SU-DHL-6 (cell line): ENCODE data around the gene TMEM239.

Experiments used
- EZH2phosphoT487 ChIP-seq: fragments of 200-600 bp; sonication (generic), shearing (Covaris generic); conservative IDR thresholded peaks from 2 replicates; pipeline ENCODE4 v1.6.1; 2018; ENCODE audit warnings: mild to moderate bottlenecking, antibody characterized with exemption, low read length, moderate library complexity, mixed read lengths
- TF ChIP-seq, protein P1 (sequence below): fragments of 200-600 bp; sonication (generic); IDR thresholded peaks from one replicate; pipeline ENCODE4 v1.5.1; 2017; ENCODE audit warnings: antibody characterized with exemption, mild to moderate bottlenecking, low read length, moderate library complexity; ENCODE audit not compliant: insufficient read depth, poor library complexity, severe bottlenecking

DNA sequence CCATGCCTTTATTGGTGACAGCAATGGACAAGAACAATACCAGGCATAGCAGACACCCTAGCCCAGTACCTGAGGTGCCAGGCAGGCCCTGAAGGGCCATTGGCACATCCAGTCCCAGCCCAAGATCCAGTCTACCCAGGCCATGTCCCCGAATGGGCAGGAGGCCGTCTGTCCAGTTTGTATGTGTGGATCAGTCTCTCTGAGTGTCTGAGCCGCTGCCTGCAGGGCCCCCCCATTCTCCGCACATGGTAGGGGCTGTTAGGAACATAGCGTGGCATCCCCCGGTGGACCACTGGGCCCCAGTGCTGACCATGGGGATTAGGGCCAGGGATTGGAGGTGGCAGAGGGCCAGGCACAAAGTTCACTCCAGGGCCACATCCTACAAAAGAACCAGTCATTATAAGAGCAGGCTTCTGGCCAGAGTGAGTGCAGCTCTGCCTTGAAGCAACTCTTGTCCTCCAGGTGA lies 19.2 kb downstream of the TMEM239 start:
- TF ChIP-seq, protein P1, sequence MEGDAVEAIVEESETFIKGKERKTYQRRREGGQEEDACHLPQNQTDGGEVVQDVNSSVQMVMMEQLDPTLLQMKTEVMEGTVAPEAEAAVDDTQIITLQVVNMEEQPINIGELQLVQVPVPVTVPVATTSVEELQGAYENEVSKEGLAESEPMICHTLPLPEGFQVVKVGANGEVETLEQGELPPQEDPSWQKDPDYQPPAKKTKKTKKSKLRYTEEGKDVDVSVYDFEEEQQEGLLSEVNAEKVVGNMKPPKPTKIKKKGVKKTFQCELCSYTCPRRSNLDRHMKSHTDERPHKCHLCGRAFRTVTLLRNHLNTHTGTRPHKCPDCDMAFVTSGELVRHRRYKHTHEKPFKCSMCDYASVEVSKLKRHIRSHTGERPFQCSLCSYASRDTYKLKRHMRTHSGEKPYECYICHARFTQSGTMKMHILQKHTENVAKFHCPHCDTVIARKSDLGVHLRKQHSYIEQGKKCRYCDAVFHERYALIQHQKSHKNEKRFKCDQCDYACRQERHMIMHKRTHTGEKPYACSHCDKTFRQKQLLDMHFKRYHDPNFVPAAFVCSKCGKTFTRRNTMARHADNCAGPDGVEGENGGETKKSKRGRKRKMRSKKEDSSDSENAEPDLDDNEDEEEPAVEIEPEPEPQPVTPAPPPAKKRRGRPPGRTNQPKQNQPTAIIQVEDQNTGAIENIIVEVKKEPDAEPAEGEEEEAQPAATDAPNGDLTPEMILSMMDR = no peak
- TF ChIP-seq EZH2phosphoT487 = no peak
